H1 (cell line): ENCODE results near the gene NOL3. TPM values are rescaled to one million over a fixed set of nuclear protein-coding genes. Genes with fewer than 3 reads are reported as not detected.

ENCODE experiments used
- CTCF ChIA-PET: fragments of 300-600 bp; sonication (Branson Sonifier 250); formaldehyde crosslinking; loops from one replicate; lab custom pipeline; 2021; ENCODE audit not compliant: partially characterized antibody; lab: Charles Lee
- POLR2A ChIA-PET: fragments of 300-600 bp; sonication (Branson Sonifier 250); formaldehyde crosslinking; loops from one replicate; lab custom pipeline; 2021; ENCODE audit warnings: inconsistent platforms; ENCODE audit not compliant: partially characterized antibody; lab: Charles Lee
- DNase-seq, 2 experiments: peaks; one replicate each; pipeline versions ENCODE4 v3.0.0 to v3.0.0-alpha.2; 2010 to 2022; ENCODE audit warnings: low spot score in 2 of 2, low read depth in 1 of 2, mixed read lengths in 1 of 2
- FAIRE-seq: peaks from 2 replicates; lab custom pipeline; 2011; peaks lifted over from hg19 to GRCh38; lab: Jason Lieb, UNC
- H2AFZ ChIP-seq: 2 replicates; pipeline ENCODE4 v1.8.1; 2012; ENCODE audit warnings: low read length, inconsistent platforms
- H2AK5ac ChIP-seq: 2 replicates; pipeline ENCODE4 v1.6.1; 2013; ENCODE audit warnings: low read depth, low read length
- H2BK120ac ChIP-seq: replicated peaks from 2 replicates; pipeline ENCODE3; 2013; ENCODE audit warnings: low read depth, low read length, inconsistent platforms
- H2BK12ac ChIP-seq: 2 replicates; pipeline ENCODE4 v1.6.1; 2013; ENCODE audit warnings: low read depth, low read length
- H2BK15ac ChIP-seq: 2 replicates; pipeline ENCODE4 v1.6.1; 2013; ENCODE audit warnings: low read length
- H2BK20ac ChIP-seq: 2 replicates; pipeline ENCODE4 v1.6.1; 2013; ENCODE audit warnings: low read length
- H2BK5ac ChIP-seq: 2 replicates; pipeline ENCODE4 v1.6.1; 2013; ENCODE audit warnings: low read depth, low read length
- H3K14ac ChIP-seq: 2 replicates; pipeline ENCODE4 v1.6.1; 2013; ENCODE audit warnings: inconsistent platforms; ENCODE audit not compliant: insufficient read length
- H3K18ac ChIP-seq: 2 replicates; pipeline ENCODE4 v1.6.1; 2013; ENCODE audit warnings: low read length; ENCODE audit errors: extremely low read depth
- H3K23ac ChIP-seq: 2 replicates; pipeline ENCODE4 v1.6.1; 2013; ENCODE audit warnings: inconsistent platforms; ENCODE audit not compliant: insufficient read length
- H3K23me2 ChIP-seq: 2 replicates; pipeline ENCODE4 v1.6.1; 2013; ENCODE audit warnings: low read depth, low read length
- H3K27ac ChIP-seq: 2 replicates; pipeline ENCODE4 v1.6.1; 2011; ENCODE audit warnings: low read depth, low read length, inconsistent platforms
- H3K27me3 ChIP-seq, 4 experiments: replicated peaks in 1 of 4; 1 replicate in 1 of 4; 2 replicates in 3 of 4; pipeline versions ENCODE4 v1.6.1 to v1.8.1; 2011 to 2013; ENCODE audit warnings: low read length in 3 of 4, mild to moderate bottlenecking in 3 of 4, inconsistent platforms in 2 of 4, mixed read lengths in 2 of 4, moderate library complexity in 1 of 4; ENCODE audit not compliant: control insufficient read depth in 3 of 4, insufficient read depth in 3 of 4; ENCODE audit errors: extremely low read depth in 1 of 4
- H3K36me3 ChIP-seq, 4 experiments: 2 replicates each; pipeline versions ENCODE4 v1.6.1 to v1.8.1; 2011 to 2013; ENCODE audit warnings: mild to moderate bottlenecking in 4 of 4, low read length in 3 of 4, moderate library complexity in 2 of 4, control low read depth in 1 of 4, inconsistent platforms in 1 of 4; ENCODE audit not compliant: insufficient read depth in 4 of 4, control insufficient read depth in 2 of 4
- H3K4ac ChIP-seq: replicated peaks from 2 replicates; pipeline ENCODE3; 2013; ENCODE audit warnings: low read length, low read depth, mixed read lengths, inconsistent platforms; ENCODE audit not compliant: insufficient read length
- H3K4me1 ChIP-seq, 4 experiments: replicated peaks in 1 of 4; 1 replicate in 1 of 4; 2 replicates in 3 of 4; pipeline versions ENCODE4 v1.6.1 to v1.8.1; 2011 to 2013; ENCODE audit warnings: low read length in 3 of 4, inconsistent platforms in 2 of 4, mixed read lengths in 1 of 4; ENCODE audit not compliant: insufficient read depth in 4 of 4, control insufficient read depth in 3 of 4
- H3K4me2 ChIP-seq, 2 experiments: 2 replicates each; pipeline versions ENCODE4 v1.6.1 to v1.8.1; 2011 to 2013; ENCODE audit warnings: low read depth in 2 of 2, low read length in 2 of 2, control low read depth in 1 of 2, inconsistent platforms in 1 of 2, mild to moderate bottlenecking in 1 of 2; ENCODE audit not compliant: insufficient read depth in 1 of 2
- H3K4me3 ChIP-seq, 4 experiments: fragments of 200-600, 300-600 bp in 1 of 4; sonication (generic), shearing (Covaris generic), sonication (Bioruptor Twin) in 1 of 4; 2 replicates each; pipeline versions ENCODE4 v1.5.1 to v1.8.1; 2011 to 2016; ENCODE audit warnings: low read length in 4 of 4, low read depth in 3 of 4, control low read depth in 2 of 4, inconsistent platforms in 2 of 4, mild to moderate bottlenecking in 2 of 4, mixed read lengths in 1 of 4, moderate library complexity in 1 of 4; ENCODE audit not compliant: insufficient read depth in 2 of 4; ENCODE audit errors: extremely low read depth in 1 of 4
- H3K56ac ChIP-seq: replicated peaks from 2 replicates; pipeline ENCODE3; 2013; ENCODE audit warnings: low read depth, mild to moderate bottlenecking, mixed read lengths, low read length, inconsistent platforms; ENCODE audit not compliant: insufficient read length
- H3K79me1 ChIP-seq: 2 replicates; pipeline ENCODE4 v1.6.1; 2013; ENCODE audit warnings: low read depth, low read length, control low read depth
- H3K79me2 ChIP-seq, 2 experiments: 2 replicates each; pipeline versions ENCODE4 v1.6.1 to v1.8.1; 2012 to 2013; ENCODE audit warnings: low read length in 2 of 2, mild to moderate bottlenecking in 2 of 2, inconsistent platforms in 1 of 2; ENCODE audit not compliant: insufficient read depth in 2 of 2, control insufficient read depth in 1 of 2
- H3K9ac ChIP-seq, 4 experiments: replicated peaks in 1 of 4; 1 replicate in 1 of 4; 2 replicates in 3 of 4; pipeline versions ENCODE4 v1.6.1 to v1.8.1; 2011 to 2013; ENCODE audit warnings: low read depth in 3 of 4, low read length in 3 of 4, control low read depth in 2 of 4, mild to moderate bottlenecking in 2 of 4, moderate library complexity in 2 of 4, inconsistent platforms in 1 of 4; ENCODE audit errors: extremely low read depth in 1 of 4
- H3K9me3 ChIP-seq, 2 experiments: 2 replicates each; pipeline versions ENCODE4 v1.6.1 to v1.8.1; 2012 to 2013; ENCODE audit warnings: mild to moderate bottlenecking in 2 of 2, moderate library complexity in 2 of 2, control low read depth in 1 of 2, inconsistent platforms in 1 of 2, low read depth in 1 of 2, low read length in 1 of 2, mixed read lengths in 1 of 2; ENCODE audit not compliant: insufficient read depth in 2 of 2
- H4K20me1 ChIP-seq, 2 experiments: replicated peaks in 1 of 2; 2 replicates each; pipeline versions ENCODE3 to v1.8.1; 2011 to 2013; ENCODE audit warnings: inconsistent platforms in 2 of 2, low read length in 2 of 2, mild to moderate bottlenecking in 1 of 2; ENCODE audit not compliant: insufficient read depth in 2 of 2, control insufficient read depth in 1 of 2
- H4K5ac ChIP-seq: 2 replicates; pipeline ENCODE4 v1.6.1; 2013; ENCODE audit warnings: low read length, low read depth, mixed read lengths, inconsistent platforms; ENCODE audit not compliant: insufficient read length
- H4K8ac ChIP-seq: 2 replicates; pipeline ENCODE4 v1.8.0; 2013; ENCODE audit warnings: mild to moderate bottlenecking, moderate library complexity, low read length, inconsistent platforms; ENCODE audit not compliant: insufficient read depth; ENCODE audit errors: extremely low read depth
- H4K91ac ChIP-seq: replicated peaks from 2 replicates; pipeline ENCODE3; 2013; ENCODE audit warnings: low read length, mixed read lengths, inconsistent platforms; ENCODE audit not compliant: insufficient read length
- EZH2 ChIP-seq: fragments of 200-600 bp; sonication (generic); IDR thresholded peaks from 2 replicates; pipeline ENCODE4 v1.7.1; 2012; ENCODE audit warnings: low read depth, mild to moderate bottlenecking, moderate library complexity, low read length, inconsistent platforms; ENCODE audit not compliant: severe bottlenecking
- POLR2AphosphoS5 ChIP-seq: IDR thresholded peaks from 2 replicates; pipeline ENCODE4 v1.6.1; 2011; ENCODE audit warnings: low read depth, low read length
- RAD21 ChIP-seq, 2 experiments: IDR thresholded peaks in 1 of 2; conservative IDR thresholded peaks in 1 of 2; 2 replicates each; pipeline ENCODE4 v1.6.1; 2011; ENCODE audit warnings: low read depth in 2 of 2, low read length in 2 of 2, improper control_type of control experiment in 1 of 2, inconsistent platforms in 1 of 2, mild to moderate bottlenecking in 1 of 2, moderate library complexity in 1 of 2
- RXRA ChIP-seq: IDR thresholded peaks from 2 replicates; pipeline ENCODE4 v1.6.1; 2011; ENCODE audit warnings: low read depth, mild to moderate bottlenecking, low read length, moderate library complexity; ENCODE audit not compliant: insufficient read depth
- SIN3A ChIP-seq, 2 experiments: IDR thresholded peaks in 1 of 2; conservative IDR thresholded peaks in 1 of 2; 2 replicates each; pipeline ENCODE4 v1.6.1; 2011 to 2012; ENCODE audit warnings: low read length in 2 of 2, improper control_type of control experiment in 1 of 2, low read depth in 1 of 2, mild to moderate bottlenecking in 1 of 2
- WGBS, 2 experiments: shearing (Covaris generic) in 1 of 2; methylation state at CpG; one replicate each; pipeline versions ENCODE4 v1.1.6 to v1.1.7; 2013 to 2015; ENCODE audit warnings: low lambda C conversion rate in 2 of 2, mixed read lengths in 2 of 2, inconsistent platforms in 1 of 2, low coverage in 1 of 2, missing lambda C conversion rate in 1 of 2; ENCODE audit not compliant: insufficient replicate concordance in 2 of 2, insufficient coverage in 1 of 2, insufficient read length in 1 of 2; ENCODE audit errors: extremely low coverage in 1 of 2, missing lambda C conversion rate in 1 of 2; 5-methylcytosine and 5-hydroxymethylcytosine counted together
- polyA plus RNA-seq, 7 experiments: library from polyadenylated mRNA; depleted of rRNA in 3 of 7; stranded (reverse) in 5 of 7; unstranded in 2 of 7; fragments of >200 nt in 5 of 7; fragments of 200-250 nt in 2 of 7; gene quantifications; 1 replicate in 5 of 7; 2 replicates in 1 of 7; 4 replicates in 1 of 7; pipeline versions ENCODE4 v1.2.1 to v1.2.3, GENCODE V29; 2011 to 2013; ENCODE audit warnings: missing spikeins in 2 of 7, mixed read lengths in 2 of 7
- total RNA-seq: library from RNA; stranded (reverse); fragmentation: NEBNext Ultra II Directional; extraction: Animal tissue kit (Norgen Biotek cat#: 25700); gene quantifications from 2 replicates; pipeline ENCODE4 v1.2.1, GENCODE V29; 2021
- TF ChIP-seq, protein P1 (sequence below): IDR thresholded peaks from 2 replicates; pipeline ENCODE4 v1.6.1; 2012; ENCODE audit warnings: inconsistent platforms

The NOL3 gene
- total and polyA plus RNA-seq, 2 of the 8 experiments (the other 6 are each of a cell fraction or from before 2014, with no cell fraction given), result 2.2 to 4.6 TPM

DNA sequence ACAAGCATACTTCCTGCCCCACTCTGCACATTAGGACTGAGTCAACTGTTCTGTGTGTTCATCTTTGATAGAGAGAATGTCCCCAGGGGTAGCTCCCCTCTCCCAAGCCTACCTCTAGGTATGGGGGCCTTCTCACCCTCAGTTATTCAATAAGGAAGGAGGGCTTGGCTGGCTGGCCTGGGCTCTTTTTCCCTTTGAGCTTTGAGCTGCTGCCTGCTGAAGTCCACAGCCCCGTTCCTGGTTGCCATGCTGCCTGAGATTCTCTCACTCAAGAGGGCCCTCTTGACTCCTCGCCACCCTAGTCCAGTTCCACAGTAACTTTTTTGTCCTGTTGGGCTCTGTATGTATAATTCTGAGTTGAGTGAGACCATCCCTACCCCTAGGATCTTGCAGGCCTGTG is 24.6 kb upstream of the NOL3 start:
- Histone ChIP-seq H3K36me3 (peaks cover 13 to 42% (median 33%) of the 10 kb centered on the region in 4 experiments; a peak in 7 of 8 replicates), H3K4me2 (no peak overlapping the region), H3K23me2 (peaks cover 10% of the 10 kb centered on the region; the same call in 1 of the 2 replicates), H3K79me2 (no peaks in the 10 kb centered on the region), H4K20me1 (peaks cover 3 to 20% of the 10 kb centered on the region in 2 experiments), H4K5ac (no peak overlapping the region), H3K56ac (no peak overlapping the region), H2AFZ (no peak overlapping the region), H3K4me1 (peaks cover 0 to 5% (median 4%) of the 10 kb centered on the region in 4 experiments; a peak in 4 of 7 replicates), H3K27me3 (peaks cover 0 to 6% (median under 1%) of the 10 kb centered on the region in 4 experiments; a peak in 4 of 7 replicates), H2BK5ac (no peak overlapping the region), H3K79me1 (no peaks in the 10 kb centered on the region), H4K8ac (no peak overlapping the region), H2BK12ac (no peak overlapping the region), H3K18ac (no peak overlapping the region), H2BK15ac (no peak overlapping the region), H3K9ac (no peak overlapping the region), H3K9me3 (no peaks in the 10 kb centered on the region; a peak in 1 of 4 replicates), H2BK120ac (no peak overlapping the region), H3K4ac (no peak overlapping the region), H3K23ac (no peak overlapping the region), H3K27ac (no peak overlapping the region), H3K14ac (no peak overlapping the region), H3K4me3 (no peak overlapping the region), H2BK20ac (no peak overlapping the region), H2AK5ac (no peak overlapping the region), H4K91ac (no peak overlapping the region)
- TF ChIP-seq, protein P1, sequence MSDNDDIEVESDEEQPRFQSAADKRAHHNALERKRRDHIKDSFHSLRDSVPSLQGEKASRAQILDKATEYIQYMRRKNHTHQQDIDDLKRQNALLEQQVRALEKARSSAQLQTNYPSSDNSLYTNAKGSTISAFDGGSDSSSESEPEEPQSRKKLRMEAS, result no peak
- TF ChIP-seq RAD21 (IDR thresholded peaks at IDR 0.05 in 1 of 2, conservative IDR thresholded peaks at IDR 0.05 in 1 of 2; ENCODE audit: low read depth in 2 of 2, low read length in 2 of 2) (no peak), EZH2 (no peak), RXRA (no peak), POLR2AphosphoS5 (no peak), SIN3A (conservative IDR thresholded peaks at IDR 0.05 in 1 of 2, IDR thresholded peaks at IDR 0.05 in 1 of 2; ENCODE audit: low read depth in 1 of 2, low read length in 2 of 2) (no peak)
- FAIRE-seq, result no peak
- CTCF ChIA-PET, result interaction anchor here (1.4 to 3.1 kb wide), 4 partner anchors 10 to 128 kb away, joined by 3 to 12 read pairs (median 6); no protein-coding TSS in a partner anchor
- no peak for DNase-seq
- POLR2A ChIA-PET, result interaction anchor here (1.0 kb wide), 1 partner anchor 26 kb away, joined by 3 read pairs; no protein-coding TSS in a partner anchor
- WGBS, 2 experiments, result 100% methylated on average over 2 of the region's 2 CpGs; no CpG with 5 or more reads in 1 of the 2 experiments
